Measurements from ENCODE around the gene ITGA1. TPM values are rescaled to one million over a fixed set of nuclear protein-coding genes. Genes with fewer than 3 reads are reported as not detected.

Gene ITGA1
- total RNA-seq, 1 experiment from 2014 or later, result 26.4 TPM

GRCh38 chr5:52895572-52896413 lies 108.1 kb downstream of the ITGA1 start:
- POLR2A ChIA-PET, result no interaction called here
- CTCF ChIA-PET, result no interaction called here
- H3K36me3 Mint-ChIP-seq (ENCODE audit: insufficient read depth, unreplicated experiment), result no peaks in the 10 kb centered on the region
- no peak for TF ChIP-seq CTCF (IDR thresholded peaks at IDR 0.05; ENCODE audit: insufficient read depth in 1 of 2, low read depth in 1 of 2, low read length in 1 of 2, severe bottlenecking in 1 of 2, unreplicated experiment in 1 of 2)
- no peak for DNase-seq
- H3K4me3 Mint-ChIP-seq (ENCODE audit: unreplicated experiment), result no peak overlapping the region
- H3K4me3 ChIP-seq (ENCODE audit: low read depth, low read length), result no peak overlapping the region
- no peak overlapping the region for H3K27ac Mint-ChIP-seq (ENCODE audit: unreplicated experiment)
- no TSS peak for BruUV-seq (replicated peaks)
- no peaks in the 10 kb centered on the region for H3K36me3 ChIP-seq (ENCODE audit: control insufficient read depth, insufficient read depth, low read length)
- H3K27me3 Mint-ChIP-seq (ENCODE audit: insufficient read depth, unreplicated experiment), result no peaks in the 10 kb centered on the region
- no peaks in the 10 kb centered on the region for H3K9me3 Mint-ChIP-seq (ENCODE audit: unreplicated experiment)
- H3K4me1 ChIP-seq, result peaks cover 6% of the 10 kb centered on the region; the same call in 1 of the 2 replicates
- no peaks in the 10 kb centered on the region for H3K27me3 ChIP-seq (replicated peaks; ENCODE audit: control insufficient read depth, insufficient read depth, low read length)
- H3K9me3 ChIP-seq, result no peaks in the 10 kb centered on the region
- H3K4me1 Mint-ChIP-seq (ENCODE audit: low read depth, unreplicated experiment), result no peaks in the 10 kb centered on the region
- intact Hi-C loops (cut with micrococcal nuclease; ENCODE audit: unreplicated experiment), result no loop called here

GRCh38 chr5:52896534-52897237 lies 109.0 kb downstream of the ITGA1 start:
- no peak overlapping the region for H3K27ac Mint-ChIP-seq (ENCODE audit: unreplicated experiment)
- no peak overlapping the region for H3K4me3 Mint-ChIP-seq (ENCODE audit: unreplicated experiment)
- no TSS peak for BruUV-seq (replicated peaks)
- H3K9me3 Mint-ChIP-seq (ENCODE audit: unreplicated experiment), result no peaks in the 10 kb centered on the region
- no peaks in the 10 kb centered on the region for H3K4me1 Mint-ChIP-seq (ENCODE audit: low read depth, unreplicated experiment)
- Histone ChIP-seq H3K27me3 (replicated peaks; ENCODE audit: control insufficient read depth, insufficient read depth, low read length) (no peaks in the 10 kb centered on the region), H3K36me3 (ENCODE audit: control insufficient read depth, insufficient read depth, low read length) (no peaks in the 10 kb centered on the region), H3K4me1 (peaks cover 6% of the 10 kb centered on the region; the same call in 1 of the 2 replicates), H3K9me3 (no peaks in the 10 kb centered on the region), H3K4me3 (ENCODE audit: low read depth, low read length) (no peak overlapping the region)
- CTCF ChIA-PET, result no interaction called here
- H3K27me3 Mint-ChIP-seq (ENCODE audit: insufficient read depth, unreplicated experiment), result no peaks in the 10 kb centered on the region
- intact Hi-C loops (cut with micrococcal nuclease; ENCODE audit: unreplicated experiment), result no loop called here
- POLR2A ChIA-PET, result no interaction called here
- no peak for DNase-seq
- no peaks in the 10 kb centered on the region for H3K36me3 Mint-ChIP-seq (ENCODE audit: insufficient read depth, unreplicated experiment)
- no peak for TF ChIP-seq CTCF (IDR thresholded peaks at IDR 0.05; ENCODE audit: insufficient read depth in 1 of 2, low read depth in 1 of 2, low read length in 1 of 2, severe bottlenecking in 1 of 2, unreplicated experiment in 1 of 2)

GRCh38 chr5:52897238-52897614 lies 109.5 kb downstream of the ITGA1 start:
- no peaks in the 10 kb centered on the region for H3K9me3 ChIP-seq
- H3K36me3 ChIP-seq (ENCODE audit: control insufficient read depth, insufficient read depth, low read length), result no peaks in the 10 kb centered on the region
- TF ChIP-seq CTCF (IDR thresholded peaks at IDR 0.05; ENCODE audit: insufficient read depth in 1 of 2, low read depth in 1 of 2, low read length in 1 of 2, severe bottlenecking in 1 of 2, unreplicated experiment in 1 of 2), result no peak
- H3K4me3 ChIP-seq (ENCODE audit: low read depth, low read length), result no peak overlapping the region
- peaks cover 2% of the 10 kb centered on the region; the same call in 1 of the 2 replicates for H3K4me1 ChIP-seq
- ChIA-PET POLR2A (no interaction called here), CTCF (no interaction called here)
- no TSS peak for BruUV-seq (replicated peaks)
- no peaks in the 10 kb centered on the region for H3K27me3 ChIP-seq (replicated peaks; ENCODE audit: control insufficient read depth, insufficient read depth, low read length)
- Mint-ChIP-seq H3K27ac (ENCODE audit: unreplicated experiment) (no peak overlapping the region), H3K27me3 (ENCODE audit: insufficient read depth, unreplicated experiment) (no peaks in the 10 kb centered on the region), H3K4me1 (ENCODE audit: low read depth, unreplicated experiment) (no peaks in the 10 kb centered on the region), H3K9me3 (ENCODE audit: unreplicated experiment) (no peaks in the 10 kb centered on the region), H3K36me3 (ENCODE audit: insufficient read depth, unreplicated experiment) (no peaks in the 10 kb centered on the region), H3K4me3 (ENCODE audit: unreplicated experiment) (no peak overlapping the region)
- no peak for DNase-seq
- intact Hi-C loops (cut with micrococcal nuclease; ENCODE audit: unreplicated experiment), result no loop called here

Measured in Caco-2 (cell line).